Duodenal mucosa (tissue), 2 donors: Measurements from ENCODE around the gene HERC6.

Experiments used
- H3K27ac ChIP-seq: one replicate; pipeline ENCODE4 v1.7.0; 2013; ENCODE audit warnings: low read depth, low read length
- H3K27me3 ChIP-seq, 2 donors: one replicate each; pipeline ENCODE4 v1.7.0; 2013; ENCODE audit warnings: low read length in 2 of 2, control low read depth in 1 of 2; ENCODE audit not compliant: insufficient read depth in 2 of 2, control insufficient read depth in 1 of 2
- H3K36me3 ChIP-seq, 2 donors: one replicate each; pipeline ENCODE4 v1.7.0; 2013; ENCODE audit warnings: low read length in 2 of 2, control low read depth in 1 of 2; ENCODE audit not compliant: insufficient read depth in 2 of 2, control insufficient read depth in 1 of 2
- H3K4me1 ChIP-seq, 2 donors: one replicate each; pipeline ENCODE4 v1.7.0; 2013; ENCODE audit warnings: low read length in 2 of 2, control low read depth in 1 of 2; ENCODE audit not compliant: insufficient read depth in 2 of 2, control insufficient read depth in 1 of 2
- H3K4me3 ChIP-seq, 2 donors: one replicate each; pipeline ENCODE4 v1.7.0; 2013; ENCODE audit warnings: low read length in 2 of 2, low read depth in 1 of 2
- H3K9ac ChIP-seq, 2 donors: one replicate each; pipeline ENCODE4 v1.7.0; 2013; ENCODE audit warnings: low read length in 2 of 2, low read depth in 1 of 2
- H3K9me3 ChIP-seq, 2 donors: one replicate each; pipeline ENCODE4 v1.7.0; 2013; ENCODE audit warnings: low read length in 2 of 2, control low read depth in 1 of 2; ENCODE audit not compliant: control insufficient read depth in 1 of 2

HERC6 gene

GRCh38 chr4:88457307-88458103 is 78.9 kb downstream of the HERC6 start:
- Histone ChIP-seq H3K4me3 (peak overlapping the region; percentile 59 to 73), H3K4me1 (peaks cover 0 to 3% of the 10 kb centered on the region in 2 donors), H3K27ac (peak overlapping the region; percentile 51), H3K27me3 (peaks cover 0 to 4% of the 10 kb centered on the region in 2 donors), H3K9ac (peak overlapping the region; percentile 47 to 61), H3K9me3 (peaks cover 0 to 3% of the 10 kb centered on the region in 2 donors), H3K36me3 (peaks cover 0 to 2% of the 10 kb centered on the region in 2 donors)

- peak overlapping the region; percentile 59 to 73 for H3K4me3 ChIP-seq
- H3K4me1 ChIP-seq: peaks cover 0 to 3% of the 10 kb centered on the region in 2 donors
- H3K36me3 ChIP-seq: peaks cover 2% of the 10 kb centered on the region in 2 donors
- H3K9me3 ChIP-seq: no peaks in the 10 kb centered on the region
- no peak overlapping the region for H3K27ac ChIP-seq
- H3K27me3 ChIP-seq: peaks cover 0 to 4% of the 10 kb centered on the region in 2 donors
- no peak overlapping the region for H3K9ac ChIP-seq
Measured at GRCh38 chr4:88458104-88458740, 79.6 kb downstream of the HERC6 start.

GRCh38 chr4:88465653-88466192 is 87.1 kb downstream of the HERC6 start:
- Histone ChIP-seq H3K27ac (no peak overlapping the region), H3K4me3 (no peak overlapping the region), H3K27me3 (no peaks in the 10 kb centered on the region), H3K4me1 (no peaks in the 10 kb centered on the region), H3K9me3 (no peaks in the 10 kb centered on the region), H3K9ac (no peak overlapping the region), H3K36me3 (peaks cover 2 to 5% of the 10 kb centered on the region in 2 donors)

- peaks cover under 1 to 5% of the 10 kb centered on the region in 2 donors for H3K36me3 ChIP-seq
Measured at GRCh38 chr4:88467392-88467791, 88.7 kb downstream of the HERC6 start.

GRCh38 chr4:88477229-88477860 is 98.7 kb downstream of the HERC6 start:
- Histone ChIP-seq H3K36me3 (no peaks in the 10 kb centered on the region), H3K9ac (no peak overlapping the region), H3K27ac (no peak overlapping the region), H3K9me3 (no peaks in the 10 kb centered on the region), H3K27me3 (no peaks in the 10 kb centered on the region), H3K4me1 (no peaks in the 10 kb centered on the region), H3K4me3 (no peak overlapping the region)

More at GRCh38 chr4:88467392-88467791, 88.7 kb downstream of the HERC6 start:
- no peaks in the 10 kb centered on the region for H3K27me3 ChIP-seq
- H3K4me3 ChIP-seq: no peak overlapping the region
- no peak overlapping the region for H3K9ac ChIP-seq
- no peak overlapping the region for H3K27ac ChIP-seq
- H3K9me3 ChIP-seq: no peaks in the 10 kb centered on the region
- H3K4me1 ChIP-seq: no peaks in the 10 kb centered on the region

- Histone ChIP-seq H3K36me3 (no peaks in the 10 kb centered on the region), H3K4me1 (no peaks in the 10 kb centered on the region), H3K9ac (no peak overlapping the region), H3K4me3 (no peak overlapping the region), H3K27me3 (no peaks in the 10 kb centered on the region), H3K27ac (no peak overlapping the region), H3K9me3 (no peaks in the 10 kb centered on the region)
Measured at GRCh38 chr4:88478247-88478646, 99.6 kb downstream of the HERC6 start.

GRCh38 chr4:88481537-88481936 is 102.9 kb downstream of the HERC6 start:
- H3K27ac ChIP-seq: no peak overlapping the region
- no peak overlapping the region for H3K4me3 ChIP-seq
- H3K36me3 ChIP-seq: no peaks in the 10 kb centered on the region
- H3K27me3 ChIP-seq: no peaks in the 10 kb centered on the region
- no peaks in the 10 kb centered on the region for H3K4me1 ChIP-seq
- H3K9me3 ChIP-seq: no peaks in the 10 kb centered on the region
- no peak overlapping the region for H3K9ac ChIP-seq

GRCh38 chr4:88489100-88489761 is 110.6 kb downstream of the HERC6 start:
- no peaks in the 10 kb centered on the region for H3K4me1 ChIP-seq
- no peak overlapping the region for H3K4me3 ChIP-seq
- H3K9ac ChIP-seq: no peak overlapping the region
- peaks cover 0 to 4% of the 10 kb centered on the region in 2 donors for H3K36me3 ChIP-seq
- no peak overlapping the region for H3K27ac ChIP-seq
- H3K27me3 ChIP-seq: no peaks in the 10 kb centered on the region
- no peaks in the 10 kb centered on the region for H3K9me3 ChIP-seq
